ENCODE results near the gene ABCC4. TPM values are rescaled to one million over a fixed set of nuclear protein-coding genes. Genes with fewer than 3 reads are reported as not detected.

The ABCC4 gene
- polyA plus RNA-seq, 1 experiment: 140 TPM

DNA sequence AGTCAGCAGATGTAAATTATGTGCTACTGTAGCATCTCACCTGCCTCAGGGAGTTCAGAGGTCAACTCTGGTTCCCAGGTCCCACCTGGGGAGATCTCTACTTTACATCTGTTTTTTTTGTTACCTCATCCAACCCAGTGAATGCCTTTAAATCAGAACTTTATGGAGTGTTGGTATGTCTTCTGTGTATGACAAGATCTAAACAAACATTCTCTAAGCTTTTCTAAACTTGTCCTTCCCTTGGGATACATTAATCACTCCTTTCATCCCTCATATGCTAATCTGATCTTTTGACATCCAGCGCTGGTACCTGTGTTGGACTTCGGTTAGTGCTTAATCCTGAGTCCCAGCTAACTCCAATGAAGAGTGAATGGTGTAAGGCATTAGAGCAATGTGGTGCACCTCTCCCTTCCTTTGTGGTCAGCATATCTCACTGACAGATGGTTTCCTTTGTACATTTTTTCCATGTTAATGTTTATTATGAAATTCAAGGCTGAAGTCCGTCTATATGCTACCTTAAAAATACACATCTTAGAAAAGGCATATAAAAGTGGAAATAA lies 213.4 kb downstream of the ABCC4 start:
- ChIA-PET POLR2A (no interaction called here), CTCF (interaction anchor here (1.0 kb wide), 1 partner anchor 60 kb away, joined by 3 read pairs; no protein-coding TSS in a partner anchor)
- no peaks in the 10 kb centered on the region for H3K27me3 ChIP-seq (ENCODE audit: control insufficient read depth, insufficient read depth, low read length)
- no peak for DNase-seq (ENCODE audit: low read depth, low spot score)
- TF ChIP-seq, protein P1, sequence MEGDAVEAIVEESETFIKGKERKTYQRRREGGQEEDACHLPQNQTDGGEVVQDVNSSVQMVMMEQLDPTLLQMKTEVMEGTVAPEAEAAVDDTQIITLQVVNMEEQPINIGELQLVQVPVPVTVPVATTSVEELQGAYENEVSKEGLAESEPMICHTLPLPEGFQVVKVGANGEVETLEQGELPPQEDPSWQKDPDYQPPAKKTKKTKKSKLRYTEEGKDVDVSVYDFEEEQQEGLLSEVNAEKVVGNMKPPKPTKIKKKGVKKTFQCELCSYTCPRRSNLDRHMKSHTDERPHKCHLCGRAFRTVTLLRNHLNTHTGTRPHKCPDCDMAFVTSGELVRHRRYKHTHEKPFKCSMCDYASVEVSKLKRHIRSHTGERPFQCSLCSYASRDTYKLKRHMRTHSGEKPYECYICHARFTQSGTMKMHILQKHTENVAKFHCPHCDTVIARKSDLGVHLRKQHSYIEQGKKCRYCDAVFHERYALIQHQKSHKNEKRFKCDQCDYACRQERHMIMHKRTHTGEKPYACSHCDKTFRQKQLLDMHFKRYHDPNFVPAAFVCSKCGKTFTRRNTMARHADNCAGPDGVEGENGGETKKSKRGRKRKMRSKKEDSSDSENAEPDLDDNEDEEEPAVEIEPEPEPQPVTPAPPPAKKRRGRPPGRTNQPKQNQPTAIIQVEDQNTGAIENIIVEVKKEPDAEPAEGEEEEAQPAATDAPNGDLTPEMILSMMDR (IDR thresholded peaks at IDR 0.05; ENCODE audit: low read depth, low read length): no peak
- no peaks in the 10 kb centered on the region for H3K9me3 ChIP-seq (ENCODE audit: control insufficient read depth, insufficient read depth, low read length)
- H3K4me3 ChIP-seq (ENCODE audit: low read depth, low read length): no peak overlapping the region
- H3K27ac ChIP-seq (ENCODE audit: low read depth, low read length): no peak overlapping the region

DNA sequence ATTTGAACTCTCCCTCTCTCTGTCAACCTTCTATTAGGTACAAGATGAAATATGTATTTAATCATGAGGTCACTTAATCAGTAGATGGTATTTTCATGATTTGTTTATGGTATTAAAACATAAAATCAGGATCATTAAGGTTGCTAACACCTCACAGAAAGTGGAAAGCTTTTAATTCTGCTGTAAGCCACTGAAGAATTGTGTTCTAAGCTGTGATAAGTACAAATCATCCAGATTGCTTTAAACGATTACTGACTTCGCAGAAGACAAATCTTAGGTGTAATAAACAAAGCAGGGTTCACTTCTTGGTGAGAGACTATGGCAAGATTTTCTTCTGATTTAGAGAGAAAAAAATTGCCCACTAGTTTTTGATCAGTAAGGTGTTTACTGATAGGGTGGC lies 214.5 kb downstream of the ABCC4 start:
- TF ChIP-seq, protein P1 (IDR thresholded peaks at IDR 0.05; ENCODE audit: low read depth, low read length): no peak
- DNase-seq (ENCODE audit: low read depth, low spot score): no peak

DNA sequence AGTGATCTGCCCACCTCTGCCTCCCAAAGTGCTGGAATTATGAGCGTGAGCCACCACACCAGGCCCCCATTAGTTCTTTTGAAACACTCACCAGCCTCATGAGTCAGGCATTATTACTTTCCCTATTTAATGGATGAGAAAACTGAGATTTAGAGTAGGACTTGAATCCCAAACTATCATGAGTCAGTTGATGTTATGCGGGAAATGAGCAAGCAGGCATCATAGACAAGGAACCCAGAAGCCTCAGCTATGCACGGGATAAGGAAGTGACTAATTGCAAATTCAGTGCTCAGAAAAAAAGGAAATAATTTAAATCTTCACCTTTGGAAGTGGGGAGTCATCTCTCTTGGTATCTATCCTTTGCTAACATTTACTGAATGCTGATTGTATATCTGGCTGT lies 217.5 kb downstream of the ABCC4 start:
- H3K4me3 ChIP-seq (ENCODE audit: low read depth, low read length): no peak overlapping the region
- peak; percentile 47 for DNase-seq (ENCODE audit: low read depth, low spot score)
- TF ChIP-seq, protein P1 (IDR thresholded peaks at IDR 0.05; ENCODE audit: low read depth, low read length): no peak
- H3K27me3 ChIP-seq (ENCODE audit: control insufficient read depth, insufficient read depth, low read length): no peaks in the 10 kb centered on the region
- H3K27ac ChIP-seq (ENCODE audit: low read depth, low read length): no peak overlapping the region
- POLR2A ChIA-PET: no interaction called here
- H3K9me3 ChIP-seq (ENCODE audit: control insufficient read depth, insufficient read depth, low read length): no peaks in the 10 kb centered on the region
- CTCF ChIA-PET: no interaction called here

More for the DNA sequence above, 214.5 kb downstream of the ABCC4 start:
- Histone ChIP-seq H3K27ac (ENCODE audit: low read depth, low read length) (no peak overlapping the region), H3K9me3 (ENCODE audit: control insufficient read depth, insufficient read depth, low read length) (no peaks in the 10 kb centered on the region), H3K4me3 (ENCODE audit: low read depth, low read length) (no peak overlapping the region), H3K27me3 (ENCODE audit: control insufficient read depth, insufficient read depth, low read length) (no peaks in the 10 kb centered on the region)
- ChIA-PET POLR2A (no interaction called here), CTCF (no interaction called here)

DNA sequence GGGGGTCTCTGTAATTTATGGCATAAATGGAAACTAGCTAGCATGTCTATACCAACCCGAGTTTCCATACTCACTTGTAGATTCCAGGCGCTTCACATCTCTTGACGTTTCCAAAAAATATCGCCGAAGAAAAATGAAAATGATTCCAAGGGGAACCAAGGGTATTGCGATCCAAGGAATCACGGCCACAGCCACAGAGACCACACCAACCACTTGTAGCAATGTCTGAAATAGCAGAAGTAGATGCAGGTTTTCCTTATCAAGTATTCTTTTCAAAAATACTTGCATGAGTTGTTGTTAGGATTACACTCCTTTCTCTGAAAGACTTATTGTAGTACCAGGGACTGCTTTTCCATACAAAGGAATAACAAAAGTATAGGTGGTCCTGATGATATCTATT lies 218.2 kb downstream of the ABCC4 start:
- Histone ChIP-seq H3K9me3 (ENCODE audit: control insufficient read depth, insufficient read depth, low read length) (no peaks in the 10 kb centered on the region), H3K27me3 (ENCODE audit: control insufficient read depth, insufficient read depth, low read length) (no peaks in the 10 kb centered on the region), H3K27ac (ENCODE audit: low read depth, low read length) (no peak overlapping the region), H3K4me3 (ENCODE audit: low read depth, low read length) (no peak overlapping the region)
- CTCF ChIA-PET: no interaction called here
- DNase-seq (ENCODE audit: low read depth, low spot score): no peak
- POLR2A ChIA-PET: no interaction called here
- TF ChIP-seq, protein P1 (IDR thresholded peaks at IDR 0.05; ENCODE audit: low read depth, low read length): no peak

DNA sequence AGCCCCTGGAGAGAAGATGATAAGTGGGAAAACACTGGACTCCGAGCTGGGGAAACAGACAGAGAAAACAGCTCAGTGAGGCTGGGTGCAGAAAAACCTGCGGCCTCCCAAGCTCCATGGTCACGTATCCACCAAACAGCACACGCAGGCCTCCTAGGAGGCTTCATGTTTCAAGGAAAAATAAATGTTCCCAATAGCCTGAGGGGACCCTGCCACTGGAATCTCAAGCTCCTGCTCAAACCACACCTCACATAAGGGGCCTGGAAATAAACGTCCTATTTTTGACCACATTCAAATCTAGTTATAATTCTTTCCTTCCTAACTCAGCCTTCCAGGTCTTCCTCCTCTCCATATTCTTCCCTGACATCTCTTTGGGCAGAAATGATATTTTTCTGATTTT lies 225.7 kb downstream of the ABCC4 start:
- POLR2A ChIA-PET: no interaction called here
- TF ChIP-seq, protein P1 (IDR thresholded peaks at IDR 0.05; ENCODE audit: low read depth, low read length): no peak
- Histone ChIP-seq H3K27ac (ENCODE audit: low read depth, low read length) (no peak overlapping the region), H3K27me3 (ENCODE audit: control insufficient read depth, insufficient read depth, low read length) (no peaks in the 10 kb centered on the region), H3K4me3 (ENCODE audit: low read depth, low read length) (no peak overlapping the region), H3K9me3 (ENCODE audit: control insufficient read depth, insufficient read depth, low read length) (no peaks in the 10 kb centered on the region; the same call in 1 of the 2 replicates)
- DNase-seq (ENCODE audit: low read depth, low spot score): no peak
- CTCF ChIA-PET: no interaction called here

All from AG04450 (cell line).